Hepatocyte (in vitro differentiated cells): ENCODE measurements around the gene NACA2. TPM values are rescaled to one million over a fixed set of nuclear protein-coding genes. Genes with fewer than 3 reads are reported as not detected.

Experiments used
- DNase-seq: peaks from one replicate; pipeline ENCODE4 v3.0.0-alpha.2; 2016; ENCODE audit warnings: low spot score
- H2AFZ ChIP-seq: fragments of 200-600 bp; sonication (generic); 2 replicates; pipeline ENCODE4 v1.6.0; 2016; ENCODE audit warnings: antibody characterized with exemption, mild to moderate bottlenecking
- H3K27ac ChIP-seq: fragments of 200-600 bp; sonication (generic); 2 replicates; pipeline ENCODE4 v1.5.1; 2016; ENCODE audit warnings: mild to moderate bottlenecking
- H3K27me3 ChIP-seq: fragments of 200-600 bp; sonication (generic); 2 replicates; pipeline ENCODE4 v1.6.1; 2016
- H3K36me3 ChIP-seq: fragments of 200-600 bp; sonication (generic); replicated peaks from 2 replicates; pipeline ENCODE4 v1.5.1; 2016; ENCODE audit warnings: low read depth; ENCODE audit not compliant: insufficient read depth
- H3K4me1 ChIP-seq: fragments of 200-600 bp; sonication (generic); 2 replicates; pipeline ENCODE4 v1.5.1; 2016; ENCODE audit warnings: mild to moderate bottlenecking, moderate library complexity; ENCODE audit not compliant: insufficient read depth
- H3K4me2 ChIP-seq: fragments of 200-600 bp; sonication (generic); 2 replicates; pipeline ENCODE4 v1.6.0; 2016
- H3K4me3 ChIP-seq: fragments of 200-600 bp; sonication (generic); 2 replicates; pipeline ENCODE4 v1.5.1; 2016; ENCODE audit warnings: mild to moderate bottlenecking
- H3K79me2 ChIP-seq: fragments of 200-600 bp; sonication (generic); 2 replicates; pipeline ENCODE4 v1.6.0; 2017; ENCODE audit warnings: mild to moderate bottlenecking
- H3K9me2 ChIP-seq: fragments of 200-600 bp; sonication (generic); replicated peaks from 2 replicates; pipeline ENCODE4 v1.6.0; 2017; ENCODE audit warnings: mild to moderate bottlenecking; ENCODE audit not compliant: insufficient read depth
- H3K9me3 ChIP-seq: fragments of 200-600 bp; sonication (generic); 2 replicates; pipeline ENCODE4 v1.5.1; 2016; ENCODE audit warnings: low read depth, mild to moderate bottlenecking
- H4K20me1 ChIP-seq: fragments of 200-600 bp; sonication (generic); 2 replicates; pipeline ENCODE4 v1.6.0; 2016; ENCODE audit warnings: mild to moderate bottlenecking; ENCODE audit not compliant: insufficient read depth, poor library complexity, severe bottlenecking
- EZH2 ChIP-seq: fragments of 200-600 bp; sonication (generic); IDR thresholded peaks from 2 replicates; pipeline ENCODE4 v1.6.1; 2016; ENCODE audit warnings: antibody characterized with exemption, mild to moderate bottlenecking, borderline replicate concordance
- EZH2phosphoT487 ChIP-seq: fragments of 200-600 bp; sonication (generic); IDR thresholded peaks from one replicate; pipeline ENCODE4 v1.6.1; 2018; ENCODE audit warnings: antibody characterized with exemption, mild to moderate bottlenecking, low read depth, moderate library complexity; ENCODE audit not compliant: unreplicated experiment, severe bottlenecking
- WGBS: methylation state at CpG from one replicate; pipeline ENCODE4 v1.1.6; 2016; ENCODE audit warnings: low lambda C conversion rate; ENCODE audit errors: missing lambda C conversion rate; 5-methylcytosine and 5-hydroxymethylcytosine counted together
- polyA plus RNA-seq: library from polyadenylated mRNA; unstranded; fragments of >200 nt; fragmentation: Nextera tagmentation; extraction: Ambion mirVana; gene quantifications from 2 replicates; pipeline ENCODE4 v1.2.1, GENCODE V29; 2016
- total RNA-seq: library from RNA; depleted of rRNA; stranded (reverse); fragments of >200 nt; gene quantifications from 2 replicates; pipeline ENCODE4 v1.2.3, GENCODE V29; 2014
- TF ChIP-seq, protein P1 (sequence below): fragments of 200-600 bp; sonication (generic); IDR thresholded peaks from 2 replicates; pipeline ENCODE4 v1.5.1; 2016; ENCODE audit warnings: antibody characterized with exemption, mild to moderate bottlenecking; ENCODE audit not compliant: poor library complexity

Gene NACA2
- total and polyA plus RNA-seq, 2 experiments from 2014 or later, result not detected

GRCh38 chr17:61616783-61617182 lies 25.8 kb upstream of the NACA2 start:
- Histone ChIP-seq H3K4me1 (no peaks in the 10 kb centered on the region), H3K36me3 (no peaks in the 10 kb centered on the region), H4K20me1 (no peaks in the 10 kb centered on the region), H2AFZ (no peak overlapping the region), H3K9me2 (no peaks in the 10 kb centered on the region), H3K27ac (no peak overlapping the region), H3K4me2 (peak overlapping the region; percentile 44), H3K27me3 (no peaks in the 10 kb centered on the region), H3K4me3 (no peak overlapping the region), H3K79me2 (no peaks in the 10 kb centered on the region), H3K9me3 (no peaks in the 10 kb centered on the region)
- TF ChIP-seq EZH2 (no peak), EZH2phosphoT487 (no peak)
- TF ChIP-seq, protein P1, sequence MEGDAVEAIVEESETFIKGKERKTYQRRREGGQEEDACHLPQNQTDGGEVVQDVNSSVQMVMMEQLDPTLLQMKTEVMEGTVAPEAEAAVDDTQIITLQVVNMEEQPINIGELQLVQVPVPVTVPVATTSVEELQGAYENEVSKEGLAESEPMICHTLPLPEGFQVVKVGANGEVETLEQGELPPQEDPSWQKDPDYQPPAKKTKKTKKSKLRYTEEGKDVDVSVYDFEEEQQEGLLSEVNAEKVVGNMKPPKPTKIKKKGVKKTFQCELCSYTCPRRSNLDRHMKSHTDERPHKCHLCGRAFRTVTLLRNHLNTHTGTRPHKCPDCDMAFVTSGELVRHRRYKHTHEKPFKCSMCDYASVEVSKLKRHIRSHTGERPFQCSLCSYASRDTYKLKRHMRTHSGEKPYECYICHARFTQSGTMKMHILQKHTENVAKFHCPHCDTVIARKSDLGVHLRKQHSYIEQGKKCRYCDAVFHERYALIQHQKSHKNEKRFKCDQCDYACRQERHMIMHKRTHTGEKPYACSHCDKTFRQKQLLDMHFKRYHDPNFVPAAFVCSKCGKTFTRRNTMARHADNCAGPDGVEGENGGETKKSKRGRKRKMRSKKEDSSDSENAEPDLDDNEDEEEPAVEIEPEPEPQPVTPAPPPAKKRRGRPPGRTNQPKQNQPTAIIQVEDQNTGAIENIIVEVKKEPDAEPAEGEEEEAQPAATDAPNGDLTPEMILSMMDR, result no peak
- 72% methylated on average over 1 of the region's 1 CpG for WGBS
- no peak for DNase-seq

DNA sequence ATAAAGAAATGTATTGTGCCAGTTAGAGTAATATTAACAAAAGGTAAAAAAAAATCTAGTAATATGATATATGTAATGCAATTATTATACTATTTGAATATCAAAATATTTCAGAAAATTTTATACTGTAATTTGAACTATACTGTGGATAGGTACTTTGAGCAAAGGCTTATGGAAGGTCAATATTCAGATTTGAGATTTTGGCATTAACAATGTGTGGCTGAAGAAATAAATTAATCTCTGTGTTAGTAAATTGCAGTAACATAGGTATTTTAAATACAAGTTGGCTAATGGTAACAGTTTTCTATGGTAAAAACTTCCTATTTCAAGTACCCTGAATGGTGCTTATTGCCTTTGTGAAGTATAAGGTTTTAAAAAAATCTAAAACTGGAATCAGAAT lies 23.2 kb upstream of the NACA2 start:
- Histone ChIP-seq H3K9me2 (no peaks in the 10 kb centered on the region), H3K4me3 (no peak overlapping the region), H3K4me1 (no peaks in the 10 kb centered on the region), H2AFZ (no peak overlapping the region), H3K79me2 (no peaks in the 10 kb centered on the region), H3K27me3 (no peaks in the 10 kb centered on the region), H4K20me1 (no peaks in the 10 kb centered on the region), H3K4me2 (no peak overlapping the region), H3K27ac (no peak overlapping the region), H3K9me3 (no peaks in the 10 kb centered on the region), H3K36me3 (no peaks in the 10 kb centered on the region)
- TF ChIP-seq EZH2 (no peak), EZH2phosphoT487 (no peak)
- TF ChIP-seq, protein P1, result no peak
- DNase-seq, result no peak

DNA sequence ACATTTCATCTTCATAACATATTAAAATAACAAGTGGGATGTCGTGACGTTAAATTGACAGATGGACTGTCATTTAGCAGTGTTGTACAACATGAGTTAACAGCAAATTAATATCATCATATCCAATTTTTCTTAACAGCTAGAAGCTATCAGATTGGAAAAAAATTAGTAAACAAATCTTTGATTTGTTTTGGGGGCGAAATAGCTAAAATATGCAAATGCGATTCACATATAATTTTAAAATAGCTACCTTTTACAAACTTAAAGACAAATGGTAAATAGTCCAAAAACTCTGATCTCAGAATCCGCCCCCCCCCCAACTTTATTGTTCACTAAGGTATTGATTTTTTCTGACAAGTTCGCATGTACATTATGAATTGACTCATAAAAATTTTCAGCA lies 20.3 kb upstream of the NACA2 start:
- Histone ChIP-seq H4K20me1 (no peaks in the 10 kb centered on the region), H3K4me2 (no peak overlapping the region), H3K79me2 (no peaks in the 10 kb centered on the region), H3K4me1 (no peaks in the 10 kb centered on the region), H3K9me3 (no peaks in the 10 kb centered on the region), H3K27ac (no peak overlapping the region), H3K4me3 (no peak overlapping the region), H3K9me2 (no peaks in the 10 kb centered on the region), H3K27me3 (no peaks in the 10 kb centered on the region), H2AFZ (no peak overlapping the region), H3K36me3 (no peaks in the 10 kb centered on the region)
- TF ChIP-seq, protein P1, result no peak
- TF ChIP-seq EZH2phosphoT487, result no peak
- DNase-seq, result no peak
- whole genome bisulfite sequencing, result 90% methylated on average over 6 of the region's 6 CpGs

DNA sequence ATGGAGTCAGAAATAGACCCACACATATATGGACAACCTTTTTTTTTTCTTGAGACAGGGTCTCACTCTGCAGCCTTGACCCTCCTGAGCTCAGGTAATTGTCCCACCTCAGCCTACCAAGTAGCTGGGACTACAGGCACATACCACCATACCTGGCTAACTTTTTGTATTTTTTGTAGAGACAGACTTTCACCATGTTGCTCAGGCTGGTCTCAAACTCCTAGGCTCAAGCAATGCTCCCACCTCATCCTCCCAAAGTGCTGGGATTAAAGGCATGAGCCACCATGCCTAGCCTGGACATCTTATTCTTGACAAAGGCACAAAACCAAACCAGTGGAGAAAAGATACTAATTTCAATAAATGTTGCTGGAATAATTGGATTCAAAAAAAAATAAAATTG lies 14.7 kb upstream of the NACA2 start:
- Histone ChIP-seq H3K4me1 (no peaks in the 10 kb centered on the region), H2AFZ (no peak overlapping the region), H3K4me3 (no peak overlapping the region), H3K27ac (no peak overlapping the region), H3K79me2 (no peaks in the 10 kb centered on the region), H4K20me1 (no peaks in the 10 kb centered on the region), H3K4me2 (no peak overlapping the region), H3K9me3 (no peaks in the 10 kb centered on the region), H3K9me2 (no peaks in the 10 kb centered on the region), H3K27me3 (no peaks in the 10 kb centered on the region), H3K36me3 (no peaks in the 10 kb centered on the region)
- DNase-seq, result no peak
- TF ChIP-seq, protein P1, result no peak
- TF ChIP-seq EZH2 (no peak), EZH2phosphoT487 (no peak)
